Neural progenitor cell (in vitro differentiated cells): ENCODE results near the gene DLG2. TPM values are rescaled to one million over a fixed set of nuclear protein-coding genes. Genes with fewer than 3 reads are reported as not detected.

ENCODE experiments used
- DNase-seq: peaks from one replicate; pipeline ENCODE4 v3.0.0-alpha.2; 2016; ENCODE audit warnings: low spot score
- H2AFZ ChIP-seq: fragments of 200-600 bp; sonication (generic); replicated peaks from 2 replicates; pipeline ENCODE4 v1.6.1; 2016; ENCODE audit warnings: antibody characterized with exemption
- H3F3A ChIP-seq: fragments of 200-600 bp; sonication (generic); 2 replicates; pipeline ENCODE4 v1.6.1; 2016; ENCODE audit warnings: antibody characterized with exemption, low read depth
- H3K27ac ChIP-seq: fragments of 200-600 bp; sonication (generic); 2 replicates; pipeline ENCODE4 v1.5.1; 2016; ENCODE audit warnings: mild to moderate bottlenecking
- H3K27me3 ChIP-seq: fragments of 200-600 bp; sonication (generic); 2 replicates; pipeline ENCODE4 v1.6.1; 2016; ENCODE audit warnings: mild to moderate bottlenecking, moderate library complexity
- H3K36me3 ChIP-seq: fragments of 200-600 bp; sonication (generic); 2 replicates; pipeline ENCODE4 v1.5.1; 2016
- H3K4me1 ChIP-seq: fragments of 200-600 bp; sonication (generic); 2 replicates; pipeline ENCODE4 v1.6.1; 2016; ENCODE audit warnings: mixed run types
- H3K4me2 ChIP-seq: fragments of 200-600 bp; sonication (generic); 2 replicates; pipeline ENCODE4 v1.6.1; 2016
- H3K4me3 ChIP-seq: fragments of 200-600 bp; sonication (generic); 2 replicates; pipeline ENCODE4 v1.5.1; 2016
- H3K79me2 ChIP-seq: fragments of 200-600 bp; sonication (generic); 2 replicates; pipeline ENCODE4 v1.6.1; 2016; ENCODE audit warnings: low read depth
- H3K9ac ChIP-seq: fragments of 200-600 bp; sonication (generic); 2 replicates; pipeline ENCODE4 v1.6.1; 2016
- H3K9me3 ChIP-seq: fragments of 200-600 bp; sonication (generic); 2 replicates; pipeline ENCODE4 v1.5.1; 2016; ENCODE audit warnings: low read depth
- H4K20me1 ChIP-seq: fragments of 200-600 bp; sonication (generic); 2 replicates; pipeline ENCODE4 v1.6.1; 2016; ENCODE audit warnings: low read depth
- H3K27ac Mint-ChIP-seq: 3 replicates; pipeline ENCODE4 v1.8.0; 2021; ENCODE audit warnings: mixed read lengths
- H3K27me3 Mint-ChIP-seq: 2 replicates; pipeline ENCODE4 v1.8.0; 2022; ENCODE audit warnings: low read depth, mild to moderate bottlenecking, inconsistent platforms, moderate library complexity, mixed read lengths; ENCODE audit not compliant: insufficient read depth
- H3K36me3 Mint-ChIP-seq: 3 replicates; pipeline ENCODE4 v1.8.0; 2021; ENCODE audit warnings: mixed read lengths
- H3K4me1 Mint-ChIP-seq: 3 replicates; pipeline ENCODE4 v1.8.0; 2021; ENCODE audit warnings: mixed read lengths
- H3K4me3 Mint-ChIP-seq: 3 replicates; pipeline ENCODE4 v1.8.0; 2021; ENCODE audit warnings: mild to moderate bottlenecking, moderate library complexity, mixed read lengths
- H3K9me3 Mint-ChIP-seq: 3 replicates; pipeline ENCODE4 v1.8.0; 2020; ENCODE audit warnings: mixed read lengths
- CTCF ChIP-seq: fragments of 200-600 bp; sonication (generic); IDR thresholded peaks from 2 replicates; pipeline ENCODE4 v1.5.1; 2017; ENCODE audit warnings: antibody characterized with exemption, mild to moderate bottlenecking
- EZH2 ChIP-seq: fragments of 200-600 bp; sonication (generic); IDR thresholded peaks from 2 replicates; pipeline ENCODE4 v1.6.1; 2017; ENCODE audit warnings: antibody characterized with exemption, mild to moderate bottlenecking, moderate library complexity
- EZH2phosphoT487 ChIP-seq: fragments of 200-600 bp; sonication (generic); IDR thresholded peaks from 2 replicates; pipeline ENCODE4 v1.6.1; 2017; ENCODE audit warnings: antibody characterized with exemption
- total RNA-seq: library from RNA; depleted of rRNA; stranded (reverse); fragments of >200 nt; gene quantifications from 2 replicates; pipeline ENCODE4 v1.2.3, GENCODE V29; 2015; ENCODE audit warnings: low replicate concordance

DLG2 gene
- total RNA-seq, 1 donor from 2014 or later, result 7.5 TPM

- no peak overlapping the region for H2AFZ ChIP-seq
- no peaks in the 10 kb centered on the region for H3K9me3 ChIP-seq
- Mint-ChIP-seq H3K27ac (no peak overlapping the region), H3K9me3 (no peaks in the 10 kb centered on the region), H3K4me3 (no peak overlapping the region), H3K4me1 (peaks cover 13% of the 10 kb centered on the region), H3K36me3 (no peaks in the 10 kb centered on the region), H3K27me3 (peaks cover 7% of the 10 kb centered on the region)
- H3K4me3 ChIP-seq, result no peak overlapping the region
- H3F3A ChIP-seq, result no peaks in the 10 kb centered on the region
- DNase-seq, result no peak
- no peaks in the 10 kb centered on the region for H3K36me3 ChIP-seq
- H4K20me1 ChIP-seq, result no peaks in the 10 kb centered on the region
- peaks cover 24% of the 10 kb centered on the region for H3K4me1 ChIP-seq
- H3K27ac ChIP-seq, result no peak overlapping the region
- no peaks in the 10 kb centered on the region for H3K79me2 ChIP-seq
- H3K27me3 ChIP-seq, result no peaks in the 10 kb centered on the region
- H3K4me2 ChIP-seq, result no peak overlapping the region
- TF ChIP-seq EZH2phosphoT487 (no peak), CTCF (no peak), EZH2 (no peak)
- H3K9ac ChIP-seq, result no peak overlapping the region
Observed at GRCh38 chr11:85040166-85040565, 587.0 kb downstream of the DLG2 start.

- no peak overlapping the region for H3K27ac ChIP-seq
- no peaks in the 10 kb centered on the region for H3K4me1 Mint-ChIP-seq
- no peak for TF ChIP-seq EZH2phosphoT487
- no peak for TF ChIP-seq EZH2
- TF ChIP-seq CTCF, result no peak
- no peak overlapping the region for H3K4me2 ChIP-seq
- no peaks in the 10 kb centered on the region for H3K27me3 ChIP-seq
- no peak for DNase-seq
- no peak overlapping the region for H3K4me3 ChIP-seq
- no peaks in the 10 kb centered on the region for H3K27me3 Mint-ChIP-seq
- no peaks in the 10 kb centered on the region for H3K36me3 Mint-ChIP-seq
- H3K9ac ChIP-seq, result no peak overlapping the region
- H3K27ac Mint-ChIP-seq, result no peak overlapping the region
- no peaks in the 10 kb centered on the region for H3K79me2 ChIP-seq
- no peaks in the 10 kb centered on the region for H3K9me3 ChIP-seq
- no peaks in the 10 kb centered on the region for H3K9me3 Mint-ChIP-seq
- no peaks in the 10 kb centered on the region for H3K4me1 ChIP-seq
- H2AFZ ChIP-seq, result no peak overlapping the region
- H4K20me1 ChIP-seq, result no peaks in the 10 kb centered on the region
- H3K36me3 ChIP-seq, result no peaks in the 10 kb centered on the region
- no peaks in the 10 kb centered on the region for H3F3A ChIP-seq
- no peak overlapping the region for H3K4me3 Mint-ChIP-seq
Observed at GRCh38 chr11:85029964-85030363, 597.2 kb downstream of the DLG2 start.

GRCh38 chr11:85028329-85029101, 598.6 kb downstream of the DLG2 start:
- H3K4me1 ChIP-seq, result peaks cover 5% of the 10 kb centered on the region
- no peaks in the 10 kb centered on the region for H3K9me3 Mint-ChIP-seq
- H3K4me3 ChIP-seq, result no peak overlapping the region
- no peak overlapping the region for H2AFZ ChIP-seq
- no peak overlapping the region for H3K27ac ChIP-seq
- H4K20me1 ChIP-seq, result no peaks in the 10 kb centered on the region
- H3F3A ChIP-seq, result no peaks in the 10 kb centered on the region
- no peaks in the 10 kb centered on the region for H3K79me2 ChIP-seq
- no peaks in the 10 kb centered on the region for H3K27me3 ChIP-seq
- no peaks in the 10 kb centered on the region for H3K36me3 ChIP-seq
- TF ChIP-seq EZH2, result no peak
- no peak for TF ChIP-seq CTCF
- TF ChIP-seq EZH2phosphoT487, result no peak
- H3K9ac ChIP-seq, result no peak overlapping the region
- no peaks in the 10 kb centered on the region for H3K4me1 Mint-ChIP-seq
- no peak overlapping the region for H3K4me2 ChIP-seq
- H3K9me3 ChIP-seq, result no peaks in the 10 kb centered on the region
- DNase-seq, result no peak
- H3K4me3 Mint-ChIP-seq, result no peak overlapping the region
- H3K27ac Mint-ChIP-seq, result peak overlapping the region; percentile 33
- no peaks in the 10 kb centered on the region for H3K36me3 Mint-ChIP-seq
- no peaks in the 10 kb centered on the region for H3K27me3 Mint-ChIP-seq
